HCT116 (cell line): ENCODE measurements around the gene TMEM204. TPM values are rescaled to one million over a fixed set of nuclear protein-coding genes. Genes with fewer than 3 reads are reported as not detected.

Experiments used
- ATAC-seq: fragments of 200-7000 bp; cut with Tn5 transposase; 2 replicates; pipeline ENCODE4 v1.9.1; 2020; ENCODE audit warnings: mild to moderate bottlenecking, moderate library complexity
- BruUV-seq: library from RNA; stranded (reverse); fragments of 400-500 nt; replicated peaks from 2 replicates; lab custom pipeline; 2021; lab: Mats Ljungman, UMichigan
- CTCF ChIA-PET: fragments of 300-600 bp; sonication (Branson Sonifier 250); formaldehyde crosslinking; loops from one replicate; lab custom pipeline; 2021; ENCODE audit warnings: antibody characterized with exemption; lab: Charles Lee
- POLR2A ChIA-PET: fragments of 300-600, 350-600 bp; sonication (Branson Sonifier 250); formaldehyde crosslinking; loops from one replicate; lab custom pipeline; 2021; ENCODE audit warnings: antibody characterized with exemption; lab: Charles Lee
- RAD21 ChIA-PET, 2 experiments: fragments of 300-600 bp; sonication (Branson Sonifier 250); formaldehyde crosslinking; loops; one replicate each; lab custom pipeline; 2023; ENCODE audit warnings: low total read pairs in 2 of 2; ENCODE audit not compliant: uncharacterized antibody in 2 of 2, unreplicated experiment in 2 of 2, low non-redundant PET in 1 of 2; lab: Charles Lee
- DNase-seq: peaks from one replicate; pipeline ENCODE4 v3.0.0-alpha.2; 2010; ENCODE audit warnings: low read depth, low spot score
- H2AFZ ChIP-seq: fragments of 200-600 bp; shearing (Covaris generic), sonication (generic); 2 replicates; pipeline ENCODE4 v1.6.1; 2017; ENCODE audit warnings: low read depth, mixed run types, mixed read lengths, antibody characterized with exemption, low read length; ENCODE audit not compliant: poor library complexity, severe bottlenecking
- H3K27ac ChIP-seq: 2 replicates; pipeline ENCODE4 v1.5.1; 2012; ENCODE audit warnings: low read depth, low read length
- H3K27me3 ChIP-seq: fragments of 200-600 bp; sonication (generic); 2 replicates; pipeline ENCODE4 v1.6.1; 2016; ENCODE audit warnings: mixed run types, low read length, mixed read lengths; ENCODE audit not compliant: insufficient read depth
- H3K36me3 ChIP-seq, 2 experiments: fragments of 200-500 bp in 1 of 2; fragments of 200-600 bp in 1 of 2; sonication (Bioruptor generic) in 1 of 2; sonication (generic) in 1 of 2; 2 replicates each; pipeline versions ENCODE4 v1.5.1 to v1.6.1; 2014 to 2016; ENCODE audit warnings: low read length in 2 of 2, inconsistent platforms in 1 of 2, mixed read lengths in 1 of 2, mixed run types in 1 of 2; ENCODE audit not compliant: insufficient read depth in 2 of 2, control insufficient read depth in 1 of 2
- H3K4me1 ChIP-seq, 2 experiments: fragments of 200-600 bp in 1 of 2; sonication (generic) in 1 of 2; 2 replicates each; pipeline versions ENCODE4 v1.5.1 to v1.6.1; 2012 to 2017; ENCODE audit warnings: low read length in 2 of 2, inconsistent platforms in 1 of 2, mild to moderate bottlenecking in 1 of 2, mixed read lengths in 1 of 2, mixed run types in 1 of 2, moderate library complexity in 1 of 2; ENCODE audit not compliant: insufficient read depth in 2 of 2, control insufficient read depth in 1 of 2
- H3K4me2 ChIP-seq: fragments of 200-600 bp; sonication (generic); 2 replicates; pipeline ENCODE4 v1.6.1; 2017; ENCODE audit warnings: mixed run types, low read length, mixed read lengths
- H3K4me3 ChIP-seq, 2 experiments: fragments of 200-600 bp in 1 of 2; sonication (generic) in 1 of 2; replicated peaks in 1 of 2; 2 replicates each; pipeline ENCODE4 v1.5.1; 2011 to 2016; ENCODE audit warnings: low read length in 2 of 2, control low read depth in 1 of 2, low read depth in 1 of 2, mild to moderate bottlenecking in 1 of 2, mixed read lengths in 1 of 2, mixed run types in 1 of 2
- H3K79me2 ChIP-seq: fragments of 200-600 bp; sonication (generic); 2 replicates; pipeline ENCODE4 v1.6.1; 2017; ENCODE audit warnings: mild to moderate bottlenecking, mixed run types, low read length, moderate library complexity, mixed read lengths; ENCODE audit not compliant: insufficient read depth
- H3K9ac ChIP-seq: fragments of 200-600 bp; sonication (generic); 2 replicates; pipeline ENCODE4 v1.6.1; 2016; ENCODE audit warnings: low read length, mixed read lengths
- H3K9me2 ChIP-seq: fragments of 200-600 bp; sonication (generic), shearing (Covaris generic); 2 replicates; pipeline ENCODE4 v1.6.1; 2017; ENCODE audit warnings: mixed run types, mild to moderate bottlenecking, moderate library complexity; ENCODE audit not compliant: insufficient read depth
- H3K9me3 ChIP-seq, 2 experiments: fragments of 200-500 bp in 1 of 2; fragments of 200-600 bp in 1 of 2; sonication (Bioruptor generic) in 1 of 2; sonication (generic) in 1 of 2; 2 replicates each; pipeline ENCODE4 v1.6.1; 2014 to 2017; ENCODE audit warnings: low read length in 2 of 2, mixed read lengths in 2 of 2, inconsistent platforms in 1 of 2, low read depth in 1 of 2, mild to moderate bottlenecking in 1 of 2, mixed run types in 1 of 2, moderate library complexity in 1 of 2; ENCODE audit not compliant: control insufficient read depth in 1 of 2, insufficient read depth in 1 of 2
- H4K20me1 ChIP-seq: fragments of 200-600 bp; sonication (generic), shearing (Covaris generic); 2 replicates; pipeline ENCODE4 v1.6.1; 2017; ENCODE audit warnings: mixed run types, mild to moderate bottlenecking, moderate library complexity; ENCODE audit not compliant: insufficient read depth
- CBX3 ChIP-seq: IDR thresholded peaks from 2 replicates; pipeline ENCODE4 v1.6.1; 2012; ENCODE audit warnings: low read depth
- CTCF ChIP-seq, 3 experiments: fragments of 200-600 bp in 1 of 3; sonication (generic) in 1 of 3; IDR thresholded peaks in 2 of 3; conservative IDR thresholded peaks in 1 of 3; 2 replicates each; pipeline ENCODE4 v1.5.1; 2012 to 2017; ENCODE audit warnings: low read depth in 2 of 3, low read length in 2 of 3, antibody characterized with exemption in 1 of 3, borderline replicate concordance in 1 of 3, control low read depth in 1 of 3, mild to moderate bottlenecking in 1 of 3, mixed read lengths in 1 of 3, mixed run types in 1 of 3, moderate library complexity in 1 of 3; ENCODE audit not compliant: insufficient read depth in 1 of 3
- ELF1 ChIP-seq: IDR thresholded peaks from 2 replicates; pipeline ENCODE4 v1.6.1; 2012; ENCODE audit warnings: low read depth, borderline replicate concordance
- EZH2phosphoT487 ChIP-seq: fragments of 200-600 bp; IDR thresholded peaks from 2 replicates; pipeline ENCODE4 v1.6.1; 2018; ENCODE audit warnings: antibody characterized with exemption, borderline replicate concordance
- MAX ChIP-seq: IDR thresholded peaks from 2 replicates; pipeline ENCODE4 v1.6.1; 2012
- POLR2A ChIP-seq: IDR thresholded peaks from 2 replicates; pipeline ENCODE4 v1.7.0; 2011; ENCODE audit warnings: borderline replicate concordance; ENCODE audit not compliant: insufficient read depth, insufficient read length; ENCODE audit errors: extremely low read depth
- SIN3A ChIP-seq: IDR thresholded peaks from 2 replicates; pipeline ENCODE4 v1.6.1; 2012; ENCODE audit warnings: low read depth
- TCF7L2 ChIP-seq: IDR thresholded peaks from 2 replicates; pipeline ENCODE4 v1.7.0; 2011; ENCODE audit warnings: borderline replicate concordance, inconsistent platforms; ENCODE audit not compliant: insufficient read depth, insufficient read length; ENCODE audit errors: extremely low read depth
- YY1 ChIP-seq: IDR thresholded peaks from 2 replicates; pipeline ENCODE4 v1.6.1; 2011; ENCODE audit warnings: low read length, low read depth, moderate library complexity, mild to moderate bottlenecking; ENCODE audit not compliant: insufficient replicate concordance; ENCODE audit errors: extremely low read depth
- intact Hi-C: fragments of 100-400 bp; cut with micrococcal nuclease; formaldehyde crosslinking; loops from 2 replicates; pipeline ENCODE4 v1.10.0; 2022
- total RNA-seq: library from RNA; stranded (reverse); gene quantifications from one replicate; pipeline ENCODE4 v1.2.1, GENCODE V29; 2021; ENCODE audit not compliant: unreplicated experiment
- TF ChIP-seq, protein P1 (sequence below): IDR thresholded peaks from 2 replicates; pipeline ENCODE4 v1.6.1; 2012; ENCODE audit warnings: low read depth

The TMEM204 gene
- total RNA-seq, 1 experiment from 2014 or later = 0.22 TPM

GRCh38 chr16:1498899-1499676, 34.4 kb upstream of the TMEM204 start:
- Histone ChIP-seq H2AFZ (no peak overlapping the region), H3K9ac (no peak overlapping the region)
- TF ChIP-seq, protein P1, sequence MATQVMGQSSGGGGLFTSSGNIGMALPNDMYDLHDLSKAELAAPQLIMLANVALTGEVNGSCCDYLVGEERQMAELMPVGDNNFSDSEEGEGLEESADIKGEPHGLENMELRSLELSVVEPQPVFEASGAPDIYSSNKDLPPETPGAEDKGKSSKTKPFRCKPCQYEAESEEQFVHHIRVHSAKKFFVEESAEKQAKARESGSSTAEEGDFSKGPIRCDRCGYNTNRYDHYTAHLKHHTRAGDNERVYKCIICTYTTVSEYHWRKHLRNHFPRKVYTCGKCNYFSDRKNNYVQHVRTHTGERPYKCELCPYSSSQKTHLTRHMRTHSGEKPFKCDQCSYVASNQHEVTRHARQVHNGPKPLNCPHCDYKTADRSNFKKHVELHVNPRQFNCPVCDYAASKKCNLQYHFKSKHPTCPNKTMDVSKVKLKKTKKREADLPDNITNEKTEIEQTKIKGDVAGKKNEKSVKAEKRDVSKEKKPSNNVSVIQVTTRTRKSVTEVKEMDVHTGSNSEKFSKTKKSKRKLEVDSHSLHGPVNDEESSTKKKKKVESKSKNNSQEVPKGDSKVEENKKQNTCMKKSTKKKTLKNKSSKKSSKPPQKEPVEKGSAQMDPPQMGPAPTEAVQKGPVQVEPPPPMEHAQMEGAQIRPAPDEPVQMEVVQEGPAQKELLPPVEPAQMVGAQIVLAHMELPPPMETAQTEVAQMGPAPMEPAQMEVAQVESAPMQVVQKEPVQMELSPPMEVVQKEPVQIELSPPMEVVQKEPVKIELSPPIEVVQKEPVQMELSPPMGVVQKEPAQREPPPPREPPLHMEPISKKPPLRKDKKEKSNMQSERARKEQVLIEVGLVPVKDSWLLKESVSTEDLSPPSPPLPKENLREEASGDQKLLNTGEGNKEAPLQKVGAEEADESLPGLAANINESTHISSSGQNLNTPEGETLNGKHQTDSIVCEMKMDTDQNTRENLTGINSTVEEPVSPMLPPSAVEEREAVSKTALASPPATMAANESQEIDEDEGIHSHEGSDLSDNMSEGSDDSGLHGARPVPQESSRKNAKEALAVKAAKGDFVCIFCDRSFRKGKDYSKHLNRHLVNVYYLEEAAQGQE = no peak
- TF ChIP-seq MAX (no peak), ELF1 (no peak), CBX3 (no peak), TCF7L2 (no peak), POLR2A (no peak), YY1 (no peak), SIN3A (no peak), CTCF (IDR thresholded peaks at IDR 0.05 in 2 of 3, conservative IDR thresholded peaks at IDR 0.05 in 1 of 3; ENCODE audit: borderline replicate concordance in 1 of 3, insufficient read depth in 1 of 3, low read depth in 2 of 3, low read length in 2 of 3) (no peak), EZH2phosphoT487 (no peak)
- TF ChIP-seq, all 23 proteins: peak for 0
- DNase-seq (no peak), ATAC-seq (no peak)
- CTCF ChIA-PET = no interaction called here
- Histone ChIP-seq H3K27ac (no peak overlapping the region), H3K4me2 (no peak overlapping the region), H3K36me3 (peaks cover 10 to 52% of the 10 kb centered on the region in 2 experiments; a peak in 3 of 4 replicates), H3K79me2 (peaks cover 29% of the 10 kb centered on the region), H3K27me3 (no peaks in the 10 kb centered on the region), H3K9me3 (no peaks in the 10 kb centered on the region), H3K4me1 (peaks cover 4% of the 10 kb centered on the region in 2 experiments; a peak in 2 of 4 replicates), H3K9me2 (no peaks in the 10 kb centered on the region), H3K4me3 (no peak overlapping the region), H4K20me1 (no peaks in the 10 kb centered on the region)
- no TSS peak for BruUV-seq
- intact Hi-C loops = no loop called here
- RAD21 ChIA-PET = no interaction called here
- POLR2A ChIA-PET = no interaction called here
